Upper lobe of right lung (tissue), 1 donor: ENCODE measurements around the gene FBN1. TPM values are rescaled to one million over a fixed set of nuclear protein-coding genes. Genes with fewer than 3 reads are reported as not detected.

Source experiments
- ATAC-seq: fragments of 200-7000 bp; cut with Tn5 transposase; one replicate; pipeline ENCODE4 v1.9.1; 2020; ENCODE audit warnings: mild to moderate bottlenecking, moderate library complexity
- DNase-seq: peaks from one replicate; pipeline ENCODE4 v3.0.0-alpha.2; 2020
- H3K27ac ChIP-seq: fragments of 200-600 bp; one replicate; pipeline ENCODE4 v1.8.0; 2022
- H3K27me3 ChIP-seq: fragments of 200-600 bp; one replicate; pipeline ENCODE4 v1.8.0; 2022; ENCODE audit warnings: mild to moderate bottlenecking
- H3K36me3 ChIP-seq: fragments of 200-600 bp; one replicate; pipeline ENCODE4 v1.8.0; 2022
- H3K4me1 ChIP-seq: fragments of 200-600 bp; one replicate; pipeline ENCODE4 v1.8.0; 2022
- H3K4me3 ChIP-seq: fragments of 200-600 bp; one replicate; pipeline ENCODE4 v1.8.0; 2022; ENCODE audit warnings: mild to moderate bottlenecking
- H3K9me3 ChIP-seq: fragments of 200-600 bp; one replicate; pipeline ENCODE4 v1.8.0; 2022
- intact Hi-C: fragments of 100-400 bp; cut with DNase I; formaldehyde crosslinking; loops from one replicate; pipeline ENCODE4 v1.11.0; 2022
- total RNA-seq: library from RNA; stranded (reverse); fragmentation: NEBNext Ultra II Directional; extraction: Animal tissue kit (Norgen Biotek cat#: 25700); gene quantifications from one replicate; pipeline ENCODE4 v1.2.1, GENCODE V29; 2021
- TF ChIP-seq, protein P1 (sequence below): fragments of 200-600 bp; IDR thresholded peaks from one replicate; pipeline ENCODE4 v1.8.0; 2022; ENCODE audit warnings: antibody characterized with exemption
- donor health status: DM: no; HTN: yes; CAD: no; lungs with severe emphysema.

FBN1 gene
- total RNA-seq, 1 donor from 2014 or later: 46.9 TPM

GRCh38 chr15:48426941-48427340 lies 218.6 kb downstream of the FBN1 start:
- H3K27me3 ChIP-seq: no peaks in the 10 kb centered on the region
- no peaks in the 10 kb centered on the region for H3K9me3 ChIP-seq
- DNase-seq (no peak), ATAC-seq (no peak)
- no peak overlapping the region for H3K4me3 ChIP-seq
- TF ChIP-seq, protein P1, sequence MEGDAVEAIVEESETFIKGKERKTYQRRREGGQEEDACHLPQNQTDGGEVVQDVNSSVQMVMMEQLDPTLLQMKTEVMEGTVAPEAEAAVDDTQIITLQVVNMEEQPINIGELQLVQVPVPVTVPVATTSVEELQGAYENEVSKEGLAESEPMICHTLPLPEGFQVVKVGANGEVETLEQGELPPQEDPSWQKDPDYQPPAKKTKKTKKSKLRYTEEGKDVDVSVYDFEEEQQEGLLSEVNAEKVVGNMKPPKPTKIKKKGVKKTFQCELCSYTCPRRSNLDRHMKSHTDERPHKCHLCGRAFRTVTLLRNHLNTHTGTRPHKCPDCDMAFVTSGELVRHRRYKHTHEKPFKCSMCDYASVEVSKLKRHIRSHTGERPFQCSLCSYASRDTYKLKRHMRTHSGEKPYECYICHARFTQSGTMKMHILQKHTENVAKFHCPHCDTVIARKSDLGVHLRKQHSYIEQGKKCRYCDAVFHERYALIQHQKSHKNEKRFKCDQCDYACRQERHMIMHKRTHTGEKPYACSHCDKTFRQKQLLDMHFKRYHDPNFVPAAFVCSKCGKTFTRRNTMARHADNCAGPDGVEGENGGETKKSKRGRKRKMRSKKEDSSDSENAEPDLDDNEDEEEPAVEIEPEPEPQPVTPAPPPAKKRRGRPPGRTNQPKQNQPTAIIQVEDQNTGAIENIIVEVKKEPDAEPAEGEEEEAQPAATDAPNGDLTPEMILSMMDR: no peak
- peaks cover 27% of the 10 kb centered on the region for H3K36me3 ChIP-seq
- peaks cover 8% of the 10 kb centered on the region for H3K4me1 ChIP-seq
- no peak overlapping the region for H3K27ac ChIP-seq
- intact Hi-C loops: no loop called here

GRCh38 chr15:48426044-48426443 lies 219.5 kb downstream of the FBN1 start:
- peaks cover 29% of the 10 kb centered on the region for H3K36me3 ChIP-seq
- ATAC-seq (no peak), DNase-seq (no peak)
- H3K27ac ChIP-seq: no peak overlapping the region
- H3K9me3 ChIP-seq: no peaks in the 10 kb centered on the region
- no peaks in the 10 kb centered on the region for H3K27me3 ChIP-seq
- intact Hi-C loops: no loop called here
- TF ChIP-seq, protein P1: no peak
- H3K4me1 ChIP-seq: peaks cover 8% of the 10 kb centered on the region
- no peak overlapping the region for H3K4me3 ChIP-seq

- no peaks in the 10 kb centered on the region for H3K27me3 ChIP-seq
- H3K4me1 ChIP-seq: peaks cover 8% of the 10 kb centered on the region
- TF ChIP-seq, protein P1: no peak
- no peaks in the 10 kb centered on the region for H3K9me3 ChIP-seq
- H3K27ac ChIP-seq: no peak overlapping the region
- ATAC-seq (no peak), DNase-seq (no peak)
- peaks cover 25% of the 10 kb centered on the region for H3K36me3 ChIP-seq
- H3K4me3 ChIP-seq: no peak overlapping the region
- intact Hi-C loops: no loop called here
Measured at GRCh38 chr15:48425051-48425450, 220.5 kb downstream of the FBN1 start.

DNA sequence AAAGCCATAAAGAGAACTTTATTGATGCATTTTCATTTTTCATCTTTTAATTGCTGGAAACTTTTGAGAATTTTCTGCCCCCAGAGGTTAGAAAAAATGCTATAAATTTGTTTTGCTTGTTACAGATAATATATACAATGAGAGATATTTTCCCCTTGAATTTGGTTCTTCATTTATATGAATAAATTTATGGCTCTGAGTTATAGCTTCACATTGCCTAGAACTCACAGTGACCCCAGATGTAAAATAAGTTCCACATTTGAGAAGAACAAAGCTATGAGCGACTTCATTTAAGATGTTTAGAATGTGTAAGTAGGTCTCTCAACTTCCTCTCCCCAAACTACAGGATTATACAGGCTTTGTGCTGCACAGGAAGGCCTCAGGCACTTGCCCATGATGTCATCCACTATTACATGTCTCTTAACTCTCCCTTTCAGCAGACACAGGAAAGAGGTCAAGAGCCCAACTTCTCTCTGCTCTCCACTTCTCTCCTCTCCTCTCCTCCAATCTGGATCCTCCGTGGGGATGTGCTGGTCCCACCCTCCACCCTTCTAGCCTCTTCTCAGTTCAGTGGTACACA lies 221.5 kb downstream of the FBN1 start:
- intact Hi-C loops: no loop called here
- no peak for ATAC-seq
- Histone ChIP-seq H3K27ac (no peak overlapping the region), H3K36me3 (peaks cover 19% of the 10 kb centered on the region), H3K4me3 (no peak overlapping the region), H3K9me3 (no peaks in the 10 kb centered on the region), H3K4me1 (peaks cover 8% of the 10 kb centered on the region), H3K27me3 (no peaks in the 10 kb centered on the region)
- TF ChIP-seq, protein P1: no peak
- no peak for DNase-seq

GRCh38 chr15:48423342-48423741 lies 222.2 kb downstream of the FBN1 start:
- H3K9me3 ChIP-seq: no peaks in the 10 kb centered on the region
- no peak overlapping the region for H3K4me3 ChIP-seq
- intact Hi-C loops: no loop called here
- DNase-seq: no peak
- TF ChIP-seq, protein P1: no peak
- H3K27ac ChIP-seq: no peak overlapping the region
- peaks cover 19% of the 10 kb centered on the region for H3K36me3 ChIP-seq
- ATAC-seq: no peak
- no peaks in the 10 kb centered on the region for H3K27me3 ChIP-seq
- H3K4me1 ChIP-seq: peaks cover 14% of the 10 kb centered on the region

DNA sequence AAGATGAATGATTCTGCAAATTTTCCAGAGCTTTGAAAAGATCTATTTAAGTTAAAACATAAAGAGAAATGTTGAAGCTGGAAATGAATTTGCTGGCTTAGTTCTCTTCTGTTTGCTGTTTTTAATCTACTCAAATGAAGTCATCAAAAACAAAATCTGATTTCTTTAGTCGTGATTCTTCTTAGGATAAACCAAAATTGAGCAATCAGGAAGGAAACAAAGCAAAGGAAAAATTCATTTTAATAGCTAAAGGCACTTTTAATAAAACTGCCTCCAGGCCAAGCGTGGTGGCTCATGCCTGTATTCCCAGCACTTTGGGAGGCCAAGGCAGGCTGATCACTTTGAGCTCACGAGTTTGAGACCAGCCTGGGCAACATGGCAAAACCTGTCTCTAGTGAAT lies 223.1 kb downstream of the FBN1 start:
- intact Hi-C loops: no loop called here
- Histone ChIP-seq H3K4me3 (no peak overlapping the region), H3K9me3 (no peaks in the 10 kb centered on the region), H3K36me3 (peaks cover 19% of the 10 kb centered on the region), H3K27ac (no peak overlapping the region), H3K4me1 (peaks cover 18% of the 10 kb centered on the region), H3K27me3 (no peaks in the 10 kb centered on the region)
- ATAC-seq (no peak), DNase-seq (no peak)
- TF ChIP-seq, protein P1: no peak
